MCF 10A (cell line): ENCODE measurements around the gene POLA1. TPM values are rescaled to one million over a fixed set of nuclear protein-coding genes. Genes with fewer than 3 reads are reported as not detected.

Source experiments
- BruUV-seq: library from RNA; stranded (reverse); fragments of 400-500 nt; replicated peaks from 2 replicates; lab custom pipeline; 2021; lab: Mats Ljungman, UMichigan
- CTCF ChIA-PET: fragments of 300-600 bp; sonication (Branson Sonifier 250); formaldehyde crosslinking; extraction: SDS; loops from one replicate; lab custom pipeline; 2021; ENCODE audit warnings: antibody characterized with exemption, inconsistent platforms; lab: Yijun Ruan, JAX
- POLR2A ChIA-PET: fragments of 300-600, 350-650 bp; sonication (Branson Sonifier 250); formaldehyde crosslinking; extraction: SDS; loops from one replicate; lab custom pipeline; 2020; ENCODE audit warnings: antibody characterized with exemption, inconsistent platforms; lab: Yijun Ruan, JAX
- DNase-seq: peaks from one replicate; pipeline ENCODE4 v3.0.0-alpha.2; 2018; ENCODE audit not compliant: unreplicated experiment
- H3K27ac Mint-ChIP-seq: one replicate; pipeline ENCODE4 v1.8.0; 2022; ENCODE audit warnings: mild to moderate bottlenecking, low read depth, mixed read lengths; ENCODE audit not compliant: unreplicated experiment
- H3K27me3 Mint-ChIP-seq: one replicate; pipeline ENCODE4 v1.8.0; 2022; ENCODE audit warnings: mixed read lengths; ENCODE audit not compliant: insufficient read depth, unreplicated experiment
- H3K36me3 Mint-ChIP-seq: one replicate; pipeline ENCODE4 v1.8.0; 2022; ENCODE audit warnings: mild to moderate bottlenecking, moderate library complexity, mixed read lengths; ENCODE audit not compliant: insufficient read depth, unreplicated experiment
- H3K4me1 Mint-ChIP-seq: one replicate; pipeline ENCODE4 v1.8.0; 2022; ENCODE audit warnings: mixed read lengths; ENCODE audit not compliant: insufficient read depth, unreplicated experiment
- H3K4me3 Mint-ChIP-seq: one replicate; pipeline ENCODE4 v1.8.0; 2022; ENCODE audit warnings: mild to moderate bottlenecking, moderate library complexity, mixed read lengths; ENCODE audit not compliant: unreplicated experiment
- H3K9me3 Mint-ChIP-seq: one replicate; pipeline ENCODE4 v1.8.0; 2022; ENCODE audit warnings: mixed read lengths; ENCODE audit not compliant: unreplicated experiment
- intact Hi-C: fragments of 100-400 bp; cut with micrococcal nuclease; formaldehyde crosslinking; loops from 2 replicates; pipeline ENCODE4 v1.14.1; 2022
- total RNA-seq: library from RNA; stranded (reverse); gene quantifications from 2 replicates; pipeline ENCODE4 v1.2.3, GENCODE V29; 2022
- TF ChIP-seq, protein P1 (sequence below): fragments of 200-600 bp; IDR thresholded peaks from one replicate; pipeline ENCODE4 v1.8.0; 2022; ENCODE audit warnings: antibody characterized with exemption, mild to moderate bottlenecking; ENCODE audit not compliant: unreplicated experiment

The POLA1 gene
- total RNA-seq, 1 experiment from 2014 or later: 9.8 TPM

DNA sequence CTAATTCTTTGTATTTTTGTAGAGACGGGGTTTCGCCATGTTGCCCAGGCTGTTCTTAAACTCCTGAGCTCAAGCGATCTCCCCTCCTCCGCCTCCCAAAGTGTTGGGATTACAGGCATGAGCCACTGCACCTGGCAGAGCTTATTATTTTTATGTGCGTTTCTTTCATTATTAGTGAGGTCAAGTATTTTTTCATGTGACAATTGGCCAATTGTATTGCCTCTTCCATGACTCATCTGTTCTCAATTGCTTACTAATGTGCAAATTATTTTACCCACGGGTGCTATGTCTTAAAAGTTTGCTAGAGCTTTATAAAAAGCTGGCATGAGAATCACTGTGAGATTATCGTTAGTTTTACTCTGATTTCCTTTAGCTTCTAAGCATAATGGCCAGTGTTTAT is 335.0 kb downstream of the POLA1 start:
- intact Hi-C loops: loop anchor here (10.0 kb wide), 1 partner anchor 194 kb away; no protein-coding TSS in a partner anchor
- peak overlapping the region; percentile 60 for H3K4me3 Mint-ChIP-seq
- no peaks in the 10 kb centered on the region for H3K9me3 Mint-ChIP-seq
- POLR2A ChIA-PET: interaction anchor here (0.6 to 1.5 kb wide), 2 partner anchors 11 to 1991 kb away, joined by 3 read pairs; no protein-coding TSS in a partner anchor
- peak overlapping the region; percentile 63 for H3K27ac Mint-ChIP-seq
- H3K36me3 Mint-ChIP-seq: no peaks in the 10 kb centered on the region
- TF ChIP-seq, protein P1, sequence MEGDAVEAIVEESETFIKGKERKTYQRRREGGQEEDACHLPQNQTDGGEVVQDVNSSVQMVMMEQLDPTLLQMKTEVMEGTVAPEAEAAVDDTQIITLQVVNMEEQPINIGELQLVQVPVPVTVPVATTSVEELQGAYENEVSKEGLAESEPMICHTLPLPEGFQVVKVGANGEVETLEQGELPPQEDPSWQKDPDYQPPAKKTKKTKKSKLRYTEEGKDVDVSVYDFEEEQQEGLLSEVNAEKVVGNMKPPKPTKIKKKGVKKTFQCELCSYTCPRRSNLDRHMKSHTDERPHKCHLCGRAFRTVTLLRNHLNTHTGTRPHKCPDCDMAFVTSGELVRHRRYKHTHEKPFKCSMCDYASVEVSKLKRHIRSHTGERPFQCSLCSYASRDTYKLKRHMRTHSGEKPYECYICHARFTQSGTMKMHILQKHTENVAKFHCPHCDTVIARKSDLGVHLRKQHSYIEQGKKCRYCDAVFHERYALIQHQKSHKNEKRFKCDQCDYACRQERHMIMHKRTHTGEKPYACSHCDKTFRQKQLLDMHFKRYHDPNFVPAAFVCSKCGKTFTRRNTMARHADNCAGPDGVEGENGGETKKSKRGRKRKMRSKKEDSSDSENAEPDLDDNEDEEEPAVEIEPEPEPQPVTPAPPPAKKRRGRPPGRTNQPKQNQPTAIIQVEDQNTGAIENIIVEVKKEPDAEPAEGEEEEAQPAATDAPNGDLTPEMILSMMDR: no peak
- H3K4me1 Mint-ChIP-seq: peaks cover 11% of the 10 kb centered on the region
- peak; percentile 65 for DNase-seq
- H3K27me3 Mint-ChIP-seq: peaks cover 8% of the 10 kb centered on the region
- BruUV-seq: no TSS peak
- CTCF ChIA-PET: interaction anchor here (0.6 to 1.0 kb wide), 2 partner anchors 35 to 190 kb away, joined by 3 to 5 read pairs; no protein-coding TSS in a partner anchor

DNA sequence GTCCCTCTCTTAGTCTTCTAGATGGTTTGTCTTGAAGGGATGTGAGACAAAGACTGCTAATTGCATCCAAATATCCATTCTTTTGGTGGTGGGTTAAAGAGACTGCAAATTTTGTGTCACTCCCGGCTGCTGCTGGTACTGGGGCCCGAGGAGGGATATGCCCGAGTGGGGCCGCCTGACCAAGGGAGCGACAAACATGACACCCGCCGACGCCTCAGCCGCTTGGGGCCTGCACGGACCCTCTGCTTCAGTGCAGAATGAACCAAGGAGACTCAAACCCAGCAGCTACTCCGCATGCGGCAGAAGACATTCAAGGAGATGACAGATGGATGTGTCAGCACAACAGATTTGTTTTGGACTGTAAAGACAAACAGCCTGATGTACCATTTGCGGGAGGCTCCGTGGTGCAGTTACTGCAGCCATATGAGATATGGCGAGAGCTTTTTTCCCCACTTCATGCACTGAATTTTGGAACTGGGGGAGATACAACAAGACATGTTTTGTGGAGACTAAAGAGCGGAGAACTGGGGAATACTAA is 335.6 kb downstream of the POLA1 start:
- peak overlapping the region; percentile 63 for H3K27ac Mint-ChIP-seq
- H3K9me3 Mint-ChIP-seq: no peaks in the 10 kb centered on the region
- H3K4me3 Mint-ChIP-seq: no peak overlapping the region
- ChIA-PET POLR2A (interaction anchor here (0.6 to 1.5 kb wide), 2 partner anchors 11 to 1991 kb away, joined by 3 read pairs; no protein-coding TSS in a partner anchor), CTCF (no interaction called here)
- peaks cover 11% of the 10 kb centered on the region for H3K4me1 Mint-ChIP-seq
- TF ChIP-seq, protein P1: no peak
- DNase-seq: no peak
- no peaks in the 10 kb centered on the region for H3K36me3 Mint-ChIP-seq
- BruUV-seq: no TSS peak
- H3K27me3 Mint-ChIP-seq: peaks cover 2% of the 10 kb centered on the region
- intact Hi-C loops: loop anchor here (10.0 kb wide), 1 partner anchor 195 kb away; no protein-coding TSS in a partner anchor

DNA sequence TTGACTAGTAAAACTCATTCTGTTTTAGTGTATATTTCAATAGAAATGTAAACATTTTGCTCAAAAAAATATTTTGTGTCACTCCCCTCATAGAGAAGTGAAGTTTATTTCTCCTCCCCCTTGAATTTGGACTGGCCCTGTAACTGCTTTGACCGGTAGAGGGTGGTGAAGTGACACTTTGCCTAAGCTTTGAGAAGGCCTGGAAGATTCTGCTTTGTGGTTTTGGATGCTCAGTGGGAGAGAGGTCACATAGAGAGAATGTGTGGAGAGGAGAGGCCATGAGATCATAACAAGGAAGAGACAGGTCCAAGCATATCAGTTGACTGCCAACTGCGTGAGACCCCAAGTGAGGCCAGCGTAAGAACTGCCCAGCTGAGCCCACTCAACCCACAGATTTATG is 341.2 kb downstream of the POLA1 start:
- BruUV-seq: no TSS peak

DNA sequence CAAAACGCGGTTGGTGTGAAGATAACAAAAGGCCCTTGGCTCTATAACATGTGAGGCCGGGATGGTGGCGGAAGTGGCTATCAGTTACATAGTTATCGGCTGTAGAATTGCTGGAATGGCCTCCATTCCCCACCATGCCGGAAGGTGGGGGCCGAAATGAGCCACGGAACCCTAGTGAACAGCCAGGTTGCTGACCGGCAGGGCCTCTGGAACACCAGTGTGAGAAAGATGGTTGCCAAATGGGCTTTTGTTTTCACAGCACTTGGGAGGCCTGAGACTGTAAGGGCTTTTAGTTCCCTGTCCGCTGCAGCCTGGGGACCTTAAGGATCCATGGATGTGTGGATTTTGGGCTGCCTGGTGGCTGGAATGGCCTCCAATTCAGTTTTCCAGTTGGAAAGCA is 345.3 kb downstream of the POLA1 start:
- BruUV-seq: no TSS peak
- H3K9me3 Mint-ChIP-seq: no peaks in the 10 kb centered on the region
- intact Hi-C loops: loop anchor here (10.0 kb wide), 1 partner anchor 406 kb away; no protein-coding TSS in a partner anchor
- H3K27me3 Mint-ChIP-seq: no peaks in the 10 kb centered on the region
- TF ChIP-seq, protein P1: no peak
- H3K27ac Mint-ChIP-seq: no peak overlapping the region
- H3K4me3 Mint-ChIP-seq: no peak overlapping the region
- CTCF ChIA-PET: no interaction called here
- DNase-seq: no peak
- no peaks in the 10 kb centered on the region for H3K36me3 Mint-ChIP-seq
- POLR2A ChIA-PET: no interaction called here
- no peaks in the 10 kb centered on the region for H3K4me1 Mint-ChIP-seq

More for the DNA sequence above, 341.2 kb downstream of the POLA1 start:
- POLR2A ChIA-PET: no interaction called here
- Mint-ChIP-seq H3K36me3 (no peaks in the 10 kb centered on the region), H3K4me1 (no peaks in the 10 kb centered on the region), H3K9me3 (no peaks in the 10 kb centered on the region), H3K4me3 (no peak overlapping the region), H3K27me3 (no peaks in the 10 kb centered on the region), H3K27ac (no peak overlapping the region)
- CTCF ChIA-PET: interaction anchor here (0.7 to 1.6 kb wide), 2 partner anchors 52 to 195 kb away, joined by 3 to 4 read pairs; no protein-coding TSS in a partner anchor
- DNase-seq: peak; percentile 39
- intact Hi-C loops: loop anchor here (1.0 to 10.0 kb wide), 2 partner anchors 109 to 410 kb away; no protein-coding TSS in a partner anchor
- TF ChIP-seq, protein P1: peak; percentile 20
